GM08714 (cell line): ENCODE data around the gene CUL4A.
"Not testable (repeated sequence)": the region's sequence is repeated elsewhere in the genome, so short reads cannot be mapped to it uniquely, and the experiment has no call there.

Experiments
- H3K4me3 ChIP-seq: fragments of 200-500 bp; sonication (Bioruptor generic); 2 replicates; pipeline ENCODE4 v1.5.1; 2014; ENCODE audit warnings: mild to moderate bottlenecking, low read length, inconsistent platforms
- ZNF274 ChIP-seq: IDR thresholded peaks from 2 replicates; pipeline ENCODE4 v1.6.1; 2012; ENCODE audit warnings: mild to moderate bottlenecking, low read depth, low read length

The CUL4A gene

GRCh38 chr13:113229161-113229560 is 19.7 kb downstream of the CUL4A start:
- H3K4me3 ChIP-seq: no peak overlapping the region
- TF ChIP-seq ZNF274: no peak

GRCh38 chr13:113229791-113230190 is 20.4 kb downstream of the CUL4A start:
- TF ChIP-seq ZNF274: no peak
- no peak overlapping the region for H3K4me3 ChIP-seq

DNA sequence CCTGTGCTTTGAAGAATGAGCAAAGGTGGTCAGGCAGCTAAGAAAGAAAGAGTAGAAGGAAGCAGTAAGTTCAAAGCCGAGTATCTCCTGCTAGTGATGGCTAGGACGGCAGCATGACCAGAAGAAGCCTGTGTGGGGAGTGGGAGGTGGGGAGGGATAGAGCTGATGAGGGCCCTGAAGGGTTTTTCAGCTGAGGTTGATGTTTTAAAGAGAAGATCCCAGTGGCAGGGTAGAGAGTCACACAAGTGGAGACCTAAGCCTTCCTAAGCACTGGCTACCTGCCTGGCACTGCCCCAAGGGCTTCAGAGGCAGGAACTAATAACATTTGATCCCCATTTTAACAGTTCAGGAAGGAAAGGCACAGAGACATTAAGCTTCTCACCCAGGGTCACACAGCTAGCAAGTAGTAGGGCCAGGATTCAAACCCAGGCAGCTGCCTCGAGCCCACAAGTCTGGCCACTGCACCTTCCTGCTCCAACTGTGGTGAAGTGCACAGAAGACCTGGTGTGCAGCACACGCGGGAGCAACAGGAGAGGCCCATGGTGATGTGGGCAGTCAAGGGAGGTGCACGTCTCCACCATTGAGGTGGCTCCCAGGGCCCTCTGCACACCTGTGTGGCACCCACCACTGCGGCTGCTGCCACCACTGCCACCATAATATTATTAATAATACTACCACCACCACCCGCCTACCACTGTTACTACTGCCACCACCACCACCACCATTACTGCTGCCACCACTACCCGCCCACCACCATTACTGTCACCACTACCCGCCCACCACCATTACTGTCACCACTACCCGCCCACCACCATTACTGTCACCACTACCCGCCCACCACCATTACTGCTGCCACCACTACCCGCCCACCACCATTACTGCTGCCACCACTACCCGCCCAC is 22.1 kb downstream of the CUL4A start:
- no peak for TF ChIP-seq ZNF274
- no peak overlapping the region for H3K4me3 ChIP-seq

- H3K4me3 ChIP-seq: no peak overlapping the region
- no peak for TF ChIP-seq ZNF274
These were observed 23.0 kb downstream of the CUL4A start for GRCh38 chr13:113232208-113233003.

DNA sequence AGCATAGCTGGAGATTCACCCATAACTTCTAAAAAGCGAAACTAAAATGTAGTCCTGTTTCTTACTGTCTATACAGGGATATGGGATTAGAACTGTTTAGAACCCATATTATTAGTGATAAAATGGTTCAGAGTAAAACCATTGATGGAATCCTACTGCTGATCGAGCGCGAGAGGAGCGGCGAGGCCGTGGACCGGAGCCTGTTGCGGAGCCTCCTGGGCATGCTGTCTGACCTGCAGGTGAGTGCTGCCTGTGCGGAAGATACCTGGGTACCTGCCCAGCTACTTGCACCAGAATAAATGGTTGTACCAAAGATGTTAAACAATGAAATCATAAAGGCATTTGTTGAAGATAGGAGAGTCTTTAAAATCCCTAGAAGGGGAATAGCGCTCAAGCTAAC is 23.7 kb downstream of the CUL4A start:
- no peak for TF ChIP-seq ZNF274
- no peak overlapping the region for H3K4me3 ChIP-seq

- no peak overlapping the region for H3K4me3 ChIP-seq
- TF ChIP-seq ZNF274: no peak
These were observed 29.1 kb downstream of the CUL4A start for GRCh38 chr13:113238536-113238935.

DNA sequence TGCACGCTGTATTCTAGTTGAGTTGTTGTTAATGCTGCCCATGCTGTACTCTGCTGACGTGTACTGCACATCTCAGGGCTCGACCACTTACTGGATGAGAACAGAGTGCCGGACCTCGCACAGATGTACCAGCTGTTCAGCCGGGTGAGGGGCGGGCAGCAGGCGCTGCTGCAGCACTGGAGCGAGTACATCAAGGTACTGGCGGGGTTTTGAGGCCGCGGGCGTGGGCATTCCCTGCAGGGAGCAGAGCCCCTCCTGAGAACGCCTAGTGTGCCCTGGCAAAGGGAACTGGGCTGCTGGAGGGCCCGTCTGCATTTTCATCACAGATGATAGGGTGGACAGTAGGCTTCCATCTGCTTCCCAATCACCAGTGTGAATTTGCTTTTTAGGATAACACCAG is 29.9 kb downstream of the CUL4A start:
- no peak for TF ChIP-seq ZNF274
- H3K4me3 ChIP-seq: no peak overlapping the region

DNA sequence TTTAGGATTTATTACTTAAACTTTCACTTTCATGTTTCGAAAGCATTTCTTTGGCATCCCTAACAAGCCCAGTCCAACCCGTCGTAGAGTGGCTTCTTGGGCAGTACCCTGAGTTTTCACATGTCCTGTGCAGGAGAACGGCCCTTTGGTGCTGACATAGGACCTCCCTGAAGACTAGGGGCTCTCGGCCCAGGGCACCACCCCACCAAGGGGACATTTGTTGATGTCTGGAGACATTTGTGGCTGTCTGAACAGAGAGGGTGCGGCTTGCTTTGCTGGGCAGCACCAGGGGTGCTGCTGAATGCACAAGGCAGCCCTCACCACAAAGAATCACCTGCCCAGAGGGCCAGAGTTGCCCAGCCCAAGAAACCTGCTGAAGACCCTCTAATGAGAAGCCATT is 30.6 kb downstream of the CUL4A start:
- H3K4me3 ChIP-seq: no peak overlapping the region
- TF ChIP-seq ZNF274: no peak

GRCh38 chr13:113241623-113242022 is 32.2 kb downstream of the CUL4A start:
- not testable (repeated sequence) for H3K4me3 ChIP-seq

DNA sequence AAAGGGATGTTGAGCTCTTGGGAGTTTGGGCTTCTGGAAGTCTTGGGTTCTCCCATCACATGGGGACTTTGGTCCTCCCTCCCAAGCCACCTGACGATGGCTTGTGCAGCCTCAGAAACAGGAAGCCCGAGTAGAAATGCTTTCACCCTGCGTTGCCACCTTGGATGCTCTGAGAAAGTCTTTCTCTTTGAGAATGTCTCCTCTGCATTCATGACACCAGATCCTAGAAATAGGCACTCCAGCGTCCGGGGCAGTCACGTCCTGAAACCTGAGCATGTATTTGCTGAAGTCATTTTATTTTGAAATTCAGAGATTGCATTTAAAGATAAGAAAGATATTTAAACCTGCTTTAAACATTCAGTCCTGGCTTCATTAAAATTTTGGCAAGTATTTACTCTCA is 34.4 kb downstream of the CUL4A start:
- TF ChIP-seq ZNF274: no peak
- H3K4me3 ChIP-seq: no peak overlapping the region

- no peak for TF ChIP-seq ZNF274
- no peak overlapping the region for H3K4me3 ChIP-seq
These were observed 36.7 kb downstream of the CUL4A start for GRCh38 chr13:113245849-113246796.

- H3K4me3 ChIP-seq: no peak overlapping the region
- no peak for TF ChIP-seq ZNF274
These were observed 43.2 kb downstream of the CUL4A start for GRCh38 chr13:113252516-113253095.

- H3K4me3 ChIP-seq: not testable (repeated sequence)
These were observed 48.5 kb downstream of the CUL4A start for GRCh38 chr13:113257908-113258307.
